Muscle of arm (tissue), 12 donors: ENCODE measurements around the gene RUBCN. TPM values are rescaled to one million over a fixed set of nuclear protein-coding genes. Genes with fewer than 3 reads are reported as not detected.

Experiments
- polyA plus RNA-seq, 12 donors: library from polyadenylated mRNA; unstranded; fragments of 120-200 nt; gene quantifications; one replicate each; pipeline ENCODE4 v1.2.1, GENCODE V29; 2013; ENCODE audit not compliant: insufficient read length in 12 of 12

Gene RUBCN
- polyA plus RNA-seq, 12 donors = 6.7 to 15.9 (median 8.8) TPM; not detected in 1

Other genes with a start within 250 kb of the RUBCN start
- 10 to 100 TPM in 2 of 12 donors, 1 to 10 TPM in 9, not detected in 1; 2.3 to 21.6 (median 4.9) TPM for gene BDH1, start 180.9 kb downstream of the RUBCN start, polyA plus RNA-seq
- gene FYTTD1, start 13.0 kb upstream of the RUBCN start, polyA plus RNA-seq = 10 to 100 TPM in 11 of 12 donors, not detected in 1; 43.7 to 90.0 (median 76.2) TPM
- gene LRCH3, start 54.4 kb upstream of the RUBCN start, polyA plus RNA-seq = 10 to 100 TPM in 11 of 12 donors, not detected in 1; 14.2 to 54.5 (median 30.1) TPM
- 1,000 to 10,000 TPM in 11 of 12 donors, not detected in 1; 1,356 to 4,145 (median 1,792) TPM for gene RPL35A, start 213.3 kb upstream of the RUBCN start, polyA plus RNA-seq
- gene LMLN, start 223.3 kb upstream of the RUBCN start, polyA plus RNA-seq = 1 to 10 TPM in 11 of 12 donors, not detected in 1; 2.4 to 8.0 (median 3.7) TPM